ENCODE data around the gene COQ10B.

DNA sequence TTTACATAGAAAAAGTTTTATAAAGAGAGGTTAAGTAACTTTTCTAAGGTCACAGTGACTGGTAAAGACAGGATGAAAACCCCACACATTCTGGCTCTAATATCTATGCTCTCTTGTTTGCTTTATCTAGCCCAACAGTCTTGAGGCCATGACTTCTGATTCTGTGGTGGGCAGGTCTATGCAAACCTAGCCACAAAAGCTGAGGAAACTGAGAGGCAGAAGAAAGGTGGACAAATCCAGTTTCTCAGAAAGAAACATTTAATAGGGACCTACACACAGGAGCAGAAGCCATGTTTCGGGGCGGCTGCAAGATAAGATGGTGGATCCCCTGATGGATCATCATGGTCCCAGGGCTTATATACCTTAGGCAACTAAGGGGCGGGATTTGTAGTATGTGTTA lies 24.4 kb downstream of the COQ10B start:
- TF ChIP-seq, protein P1, sequence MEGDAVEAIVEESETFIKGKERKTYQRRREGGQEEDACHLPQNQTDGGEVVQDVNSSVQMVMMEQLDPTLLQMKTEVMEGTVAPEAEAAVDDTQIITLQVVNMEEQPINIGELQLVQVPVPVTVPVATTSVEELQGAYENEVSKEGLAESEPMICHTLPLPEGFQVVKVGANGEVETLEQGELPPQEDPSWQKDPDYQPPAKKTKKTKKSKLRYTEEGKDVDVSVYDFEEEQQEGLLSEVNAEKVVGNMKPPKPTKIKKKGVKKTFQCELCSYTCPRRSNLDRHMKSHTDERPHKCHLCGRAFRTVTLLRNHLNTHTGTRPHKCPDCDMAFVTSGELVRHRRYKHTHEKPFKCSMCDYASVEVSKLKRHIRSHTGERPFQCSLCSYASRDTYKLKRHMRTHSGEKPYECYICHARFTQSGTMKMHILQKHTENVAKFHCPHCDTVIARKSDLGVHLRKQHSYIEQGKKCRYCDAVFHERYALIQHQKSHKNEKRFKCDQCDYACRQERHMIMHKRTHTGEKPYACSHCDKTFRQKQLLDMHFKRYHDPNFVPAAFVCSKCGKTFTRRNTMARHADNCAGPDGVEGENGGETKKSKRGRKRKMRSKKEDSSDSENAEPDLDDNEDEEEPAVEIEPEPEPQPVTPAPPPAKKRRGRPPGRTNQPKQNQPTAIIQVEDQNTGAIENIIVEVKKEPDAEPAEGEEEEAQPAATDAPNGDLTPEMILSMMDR (IDR thresholded peaks at IDR 0.05): no peak
- TF ChIP-seq, protein P2, sequence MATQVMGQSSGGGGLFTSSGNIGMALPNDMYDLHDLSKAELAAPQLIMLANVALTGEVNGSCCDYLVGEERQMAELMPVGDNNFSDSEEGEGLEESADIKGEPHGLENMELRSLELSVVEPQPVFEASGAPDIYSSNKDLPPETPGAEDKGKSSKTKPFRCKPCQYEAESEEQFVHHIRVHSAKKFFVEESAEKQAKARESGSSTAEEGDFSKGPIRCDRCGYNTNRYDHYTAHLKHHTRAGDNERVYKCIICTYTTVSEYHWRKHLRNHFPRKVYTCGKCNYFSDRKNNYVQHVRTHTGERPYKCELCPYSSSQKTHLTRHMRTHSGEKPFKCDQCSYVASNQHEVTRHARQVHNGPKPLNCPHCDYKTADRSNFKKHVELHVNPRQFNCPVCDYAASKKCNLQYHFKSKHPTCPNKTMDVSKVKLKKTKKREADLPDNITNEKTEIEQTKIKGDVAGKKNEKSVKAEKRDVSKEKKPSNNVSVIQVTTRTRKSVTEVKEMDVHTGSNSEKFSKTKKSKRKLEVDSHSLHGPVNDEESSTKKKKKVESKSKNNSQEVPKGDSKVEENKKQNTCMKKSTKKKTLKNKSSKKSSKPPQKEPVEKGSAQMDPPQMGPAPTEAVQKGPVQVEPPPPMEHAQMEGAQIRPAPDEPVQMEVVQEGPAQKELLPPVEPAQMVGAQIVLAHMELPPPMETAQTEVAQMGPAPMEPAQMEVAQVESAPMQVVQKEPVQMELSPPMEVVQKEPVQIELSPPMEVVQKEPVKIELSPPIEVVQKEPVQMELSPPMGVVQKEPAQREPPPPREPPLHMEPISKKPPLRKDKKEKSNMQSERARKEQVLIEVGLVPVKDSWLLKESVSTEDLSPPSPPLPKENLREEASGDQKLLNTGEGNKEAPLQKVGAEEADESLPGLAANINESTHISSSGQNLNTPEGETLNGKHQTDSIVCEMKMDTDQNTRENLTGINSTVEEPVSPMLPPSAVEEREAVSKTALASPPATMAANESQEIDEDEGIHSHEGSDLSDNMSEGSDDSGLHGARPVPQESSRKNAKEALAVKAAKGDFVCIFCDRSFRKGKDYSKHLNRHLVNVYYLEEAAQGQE (IDR thresholded peaks at IDR 0.05; ENCODE audit: insufficient read depth in 1 of 2, low read depth in 2 of 2, low read length in 1 of 2): no peak

All from Panc1 (cell line).